RKO (cell line): ENCODE measurements around the gene DRAXIN.

Source experiments
- DNase-seq: peaks from one replicate; pipeline ENCODE4 v3.0.0-alpha.2; 2016; ENCODE audit warnings: low spot score

Gene DRAXIN

DNA sequence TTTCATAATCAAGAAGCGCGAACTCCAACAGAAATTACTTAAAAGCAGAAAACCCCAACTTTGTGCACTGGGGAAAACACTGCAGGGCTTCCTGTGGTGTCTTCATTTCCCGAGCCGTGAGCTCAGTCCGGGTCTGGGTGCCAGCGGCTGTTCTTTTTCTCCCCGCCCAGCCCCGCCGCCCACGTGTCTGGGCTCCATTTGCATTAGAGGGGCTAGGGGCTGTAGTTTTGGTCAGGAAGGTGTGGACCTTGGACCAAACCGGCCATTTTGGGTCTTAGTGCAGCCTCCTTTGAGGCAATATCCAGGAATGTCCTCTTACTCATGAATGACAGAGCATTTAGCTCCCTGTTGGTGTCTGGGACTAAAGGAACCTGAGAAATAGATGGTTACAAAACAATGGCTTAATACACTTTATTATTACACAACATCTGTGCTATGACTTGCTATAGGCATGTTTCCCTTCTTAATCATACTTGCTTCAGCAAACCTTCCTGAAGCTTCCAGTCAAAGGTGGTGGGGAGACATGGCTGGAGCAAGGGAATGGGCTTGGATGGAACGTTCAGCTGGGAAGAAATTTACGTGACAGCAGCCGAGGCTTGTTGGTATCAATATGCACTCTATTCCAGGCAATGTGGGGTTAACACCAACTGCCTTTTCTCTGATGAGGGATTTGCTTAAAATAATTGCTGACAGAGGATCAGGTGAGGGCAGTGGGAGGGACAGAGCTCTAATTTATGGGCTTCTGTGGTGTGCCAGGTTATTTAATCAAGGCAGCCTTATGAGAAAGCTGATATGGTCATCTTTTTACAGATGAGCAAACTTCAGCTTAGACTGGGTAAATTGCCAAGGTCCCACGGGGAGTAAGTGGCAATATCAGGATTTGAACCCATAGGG is 45.5 kb downstream of the DRAXIN start:
- peak; percentile 89 for DNase-seq

GRCh38 chr1:11738096-11738495 is 46.6 kb downstream of the DRAXIN start:
- DNase-seq: no peak

DNA sequence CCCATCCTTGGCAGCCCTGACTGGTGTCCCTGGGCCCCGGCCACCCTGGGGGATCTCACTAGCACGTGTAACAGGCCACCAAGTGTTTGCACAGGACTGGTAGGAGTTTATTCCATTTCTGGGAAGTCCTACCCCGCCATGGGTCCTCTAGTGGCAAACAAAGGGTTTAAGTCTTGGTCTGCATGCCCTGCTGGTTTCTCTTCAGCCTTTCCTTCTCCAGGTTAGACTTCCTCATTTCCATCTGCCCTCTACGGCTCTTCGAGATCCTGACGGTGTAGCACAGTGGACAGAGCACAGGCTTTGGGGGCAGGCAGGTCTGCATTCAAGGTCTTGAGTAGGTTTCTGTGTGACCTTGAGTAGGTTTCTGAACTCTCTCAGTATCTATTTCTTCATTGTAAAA is 47.3 kb downstream of the DRAXIN start:
- DNase-seq: no peak

- no peak for DNase-seq
These were observed 49.0 kb downstream of the DRAXIN start for GRCh38 chr1:11740258-11741192.

DNA sequence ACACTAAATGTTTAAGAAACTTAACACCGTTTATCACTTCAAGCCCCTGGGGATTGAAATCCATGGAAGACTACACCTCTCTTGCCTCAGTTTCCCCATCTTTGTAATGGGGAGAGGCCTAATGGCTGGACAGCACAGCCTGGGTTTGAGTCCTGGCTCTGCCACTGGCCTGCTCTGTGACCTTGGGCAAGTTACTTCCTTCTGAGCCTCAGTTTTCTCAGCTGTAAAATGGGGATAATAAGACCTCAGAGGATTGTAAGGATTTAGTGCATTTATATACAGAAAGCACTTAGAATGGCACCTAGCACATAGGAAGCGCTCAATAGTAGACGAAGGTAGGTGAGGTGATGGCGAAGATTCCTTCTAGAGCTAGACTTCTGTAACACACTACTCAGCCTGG is 50.0 kb downstream of the DRAXIN start:
- no peak for DNase-seq

- DNase-seq: no peak
These were observed 50.5 kb downstream of the DRAXIN start for GRCh38 chr1:11741919-11742558.

DNA sequence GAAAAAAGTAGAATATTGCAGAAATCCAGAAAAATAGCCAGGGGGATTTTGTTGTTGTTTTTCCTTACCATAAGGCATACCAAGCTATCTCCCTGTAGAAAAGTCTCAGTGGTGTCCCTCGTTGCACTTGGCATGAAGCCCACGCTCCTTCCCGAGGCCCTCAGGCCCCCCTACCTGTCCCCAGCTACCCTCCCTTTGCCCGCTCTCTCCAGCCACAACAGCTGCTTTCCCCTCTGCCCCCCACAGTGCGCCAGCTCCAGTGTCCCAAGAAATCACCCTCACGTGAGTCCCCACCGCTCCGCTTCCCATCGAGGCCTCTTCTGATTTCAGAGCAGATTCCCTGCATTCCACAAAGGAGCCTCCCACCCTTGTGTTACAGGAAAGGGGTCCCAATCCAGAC is 52.8 kb downstream of the DRAXIN start:
- no peak for DNase-seq

DNA sequence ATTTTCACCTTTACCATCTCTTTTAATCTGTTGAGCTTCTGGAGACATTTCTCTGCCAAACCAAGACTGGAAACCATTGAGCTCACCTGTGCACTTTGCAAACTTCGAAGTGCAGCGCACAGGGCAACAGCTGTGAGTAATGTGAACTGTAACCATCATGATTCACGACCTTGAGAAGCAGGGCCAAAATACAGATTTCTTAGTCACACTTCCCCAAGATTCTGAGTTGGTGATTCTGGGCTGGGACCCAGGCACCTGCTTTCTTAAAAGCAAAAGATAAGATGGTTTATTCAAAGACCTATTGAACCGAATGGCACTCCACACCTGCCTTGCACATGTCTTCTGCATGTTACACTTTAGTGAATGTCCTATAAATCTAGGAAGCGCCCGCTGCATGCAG is 54.6 kb downstream of the DRAXIN start:
- DNase-seq: peak; percentile 31

GRCh38 chr1:11746795-11747487 is 55.4 kb downstream of the DRAXIN start:
- DNase-seq: no peak

GRCh38 chr1:11748294-11749202 is 57.0 kb downstream of the DRAXIN start:
- DNase-seq: no peak

GRCh38 chr1:11749203-11749689 is 57.7 kb downstream of the DRAXIN start:
- peak; percentile 28 for DNase-seq

GRCh38 chr1:11749996-11750395 is 58.5 kb downstream of the DRAXIN start:
- no peak for DNase-seq

DNA sequence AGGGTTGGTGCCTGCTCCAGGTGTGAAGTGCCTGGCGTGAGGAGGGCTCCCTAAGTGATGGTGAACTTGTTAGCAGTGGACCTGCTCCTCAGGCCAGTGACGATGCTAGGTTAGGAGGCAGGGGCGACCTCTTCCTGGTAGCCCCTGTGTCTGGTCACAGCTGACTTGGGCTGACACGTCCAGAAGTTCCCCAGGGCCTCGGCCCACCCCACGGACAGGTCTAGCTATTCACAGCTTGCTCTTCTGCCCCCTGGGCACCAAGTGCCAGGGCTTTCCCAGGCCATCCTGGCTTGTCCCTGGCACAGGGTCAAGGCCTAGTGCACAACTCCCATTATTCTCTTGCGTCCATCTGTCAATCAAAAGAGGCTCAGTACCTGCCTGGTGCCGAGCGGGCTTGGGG is 59.6 kb downstream of the DRAXIN start:
- no peak for DNase-seq

GRCh38 chr1:11752359-11753088 is 61.0 kb downstream of the DRAXIN start:
- no peak for DNase-seq

DNA sequence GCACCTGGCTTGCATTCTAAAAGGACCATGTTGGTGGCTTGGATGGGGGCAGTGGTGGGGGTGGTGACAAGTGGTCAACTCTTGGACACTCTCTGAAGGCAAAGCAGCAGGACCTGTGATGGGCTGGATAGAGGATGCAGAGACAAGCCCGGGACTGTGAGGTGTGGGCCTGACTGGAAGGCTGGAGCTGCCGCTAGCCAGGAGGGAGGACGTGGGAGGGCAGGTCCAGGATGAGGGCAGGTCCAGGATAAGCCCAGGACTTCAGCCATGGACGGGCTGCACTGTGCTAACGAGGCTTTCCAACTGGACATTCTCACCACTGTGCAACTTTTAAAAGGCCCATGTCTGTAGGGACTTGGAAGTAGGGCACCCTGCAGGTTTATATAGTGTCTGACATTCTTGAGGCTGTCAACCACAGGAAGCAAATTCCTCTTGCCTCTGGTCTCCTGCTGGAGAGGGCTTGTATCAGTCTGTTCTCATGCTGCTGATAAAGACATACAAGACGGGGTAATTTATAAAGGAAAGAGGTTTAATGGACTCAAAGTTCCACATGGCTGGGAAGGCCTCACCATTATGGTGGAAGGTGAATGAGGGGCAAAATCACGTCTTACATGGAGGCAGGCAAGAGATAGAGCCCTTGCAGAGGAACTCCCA is 62.2 kb downstream of the DRAXIN start:
- DNase-seq: no peak

- no peak for DNase-seq
These were observed 65.5 kb downstream of the DRAXIN start for GRCh38 chr1:11757047-11757446.

DNA sequence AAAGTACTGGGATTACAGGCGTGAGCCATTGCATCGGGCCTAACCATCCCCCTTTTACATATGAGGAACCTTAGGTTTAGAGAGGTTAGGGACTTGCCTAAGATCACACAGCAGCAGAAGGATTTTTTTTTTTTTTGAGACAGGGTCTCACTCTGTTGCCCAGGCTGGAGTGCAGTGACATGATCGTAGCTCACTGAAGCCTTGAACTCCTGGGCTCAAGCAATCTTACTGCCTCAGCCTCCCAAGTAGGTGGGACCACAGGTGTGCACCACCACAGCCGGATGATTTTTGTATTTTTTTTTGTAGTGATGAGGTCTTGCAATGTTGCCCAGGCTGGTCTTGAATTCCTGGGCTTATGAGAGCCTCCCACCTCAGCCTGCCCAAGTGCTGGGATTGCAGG is 68.3 kb downstream of the DRAXIN start:
- no peak for DNase-seq

DNA sequence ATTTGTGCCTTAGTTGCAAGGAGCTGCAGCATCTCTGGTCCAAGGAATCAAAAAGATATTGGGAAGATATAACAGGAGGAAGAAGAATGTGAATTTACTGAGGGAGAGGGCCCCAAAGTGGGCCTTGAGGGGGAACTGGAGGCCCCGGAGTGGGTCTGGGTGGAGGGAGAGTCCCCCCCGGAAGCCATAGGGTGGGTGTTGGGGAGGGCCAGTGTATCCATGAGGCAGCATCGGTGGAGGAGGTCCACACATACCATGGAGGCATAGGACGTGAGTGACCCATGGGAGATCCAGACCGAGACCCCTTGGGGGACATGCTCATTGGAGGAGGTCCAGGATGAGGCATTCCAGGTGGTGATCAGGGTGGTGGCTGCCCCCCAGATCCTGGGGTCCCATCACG is 69.8 kb downstream of the DRAXIN start:
- DNase-seq: no peak

- no peak for DNase-seq
These were observed 70.5 kb downstream of the DRAXIN start, which contains the start of gene C1orf167 for GRCh38 chr1:11761988-11762406. Gene C1orf167 (plus strand): TSS chr1:11762193. CDS start chr1:11764401, 2,208 bp downstream.
